Liver (tissue), 3 donors: Measurements from ENCODE around the gene CDC42BPA.

Source experiments
- CTCF ChIP-seq: fragments of 150-350 bp; IDR thresholded peaks from 2 replicates; pipeline ENCODE4 v1.5.1; 2017; ENCODE audit warnings: improper control_type of control experiment, low read depth, low read length; ENCODE audit not compliant: missing input control
- HNF4G ChIP-seq: IDR thresholded peaks from 2 replicates; pipeline ENCODE4 v1.6.1; 2016; ENCODE audit warnings: antibody characterized with exemption
- MAX ChIP-seq: IDR thresholded peaks from 2 replicates; pipeline ENCODE4 v1.6.1; 2016; ENCODE audit warnings: antibody characterized with exemption
- RAD21 ChIP-seq, 2 donors: IDR thresholded peaks; 2 replicates each; pipeline ENCODE4 v1.6.1; 2016; ENCODE audit warnings: antibody characterized with exemption in 2 of 2, mild to moderate bottlenecking in 2 of 2
- TAF1 ChIP-seq: conservative IDR thresholded peaks from 2 replicates; pipeline ENCODE4 v1.6.1; 2016; ENCODE audit warnings: antibody characterized with exemption, mild to moderate bottlenecking
- TF ChIP-seq, protein P1 (sequence below): IDR thresholded peaks from 2 replicates; pipeline ENCODE4 v1.6.1; 2016; ENCODE audit warnings: antibody characterized with exemption, mild to moderate bottlenecking
- donor health status: healthy.
- donor health status: healthy.

- TF ChIP-seq MAX: no peak
- no peak for TF ChIP-seq CTCF
- TF ChIP-seq TAF1: no peak
- TF ChIP-seq HNF4G: no peak
- TF ChIP-seq, protein P1, sequence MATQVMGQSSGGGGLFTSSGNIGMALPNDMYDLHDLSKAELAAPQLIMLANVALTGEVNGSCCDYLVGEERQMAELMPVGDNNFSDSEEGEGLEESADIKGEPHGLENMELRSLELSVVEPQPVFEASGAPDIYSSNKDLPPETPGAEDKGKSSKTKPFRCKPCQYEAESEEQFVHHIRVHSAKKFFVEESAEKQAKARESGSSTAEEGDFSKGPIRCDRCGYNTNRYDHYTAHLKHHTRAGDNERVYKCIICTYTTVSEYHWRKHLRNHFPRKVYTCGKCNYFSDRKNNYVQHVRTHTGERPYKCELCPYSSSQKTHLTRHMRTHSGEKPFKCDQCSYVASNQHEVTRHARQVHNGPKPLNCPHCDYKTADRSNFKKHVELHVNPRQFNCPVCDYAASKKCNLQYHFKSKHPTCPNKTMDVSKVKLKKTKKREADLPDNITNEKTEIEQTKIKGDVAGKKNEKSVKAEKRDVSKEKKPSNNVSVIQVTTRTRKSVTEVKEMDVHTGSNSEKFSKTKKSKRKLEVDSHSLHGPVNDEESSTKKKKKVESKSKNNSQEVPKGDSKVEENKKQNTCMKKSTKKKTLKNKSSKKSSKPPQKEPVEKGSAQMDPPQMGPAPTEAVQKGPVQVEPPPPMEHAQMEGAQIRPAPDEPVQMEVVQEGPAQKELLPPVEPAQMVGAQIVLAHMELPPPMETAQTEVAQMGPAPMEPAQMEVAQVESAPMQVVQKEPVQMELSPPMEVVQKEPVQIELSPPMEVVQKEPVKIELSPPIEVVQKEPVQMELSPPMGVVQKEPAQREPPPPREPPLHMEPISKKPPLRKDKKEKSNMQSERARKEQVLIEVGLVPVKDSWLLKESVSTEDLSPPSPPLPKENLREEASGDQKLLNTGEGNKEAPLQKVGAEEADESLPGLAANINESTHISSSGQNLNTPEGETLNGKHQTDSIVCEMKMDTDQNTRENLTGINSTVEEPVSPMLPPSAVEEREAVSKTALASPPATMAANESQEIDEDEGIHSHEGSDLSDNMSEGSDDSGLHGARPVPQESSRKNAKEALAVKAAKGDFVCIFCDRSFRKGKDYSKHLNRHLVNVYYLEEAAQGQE: no peak
- TF ChIP-seq RAD21 (IDR thresholded peaks at IDR 0.05): no peak
Measured at GRCh38 chr1:227303662-227304061, 14.6 kb downstream of the CDC42BPA start.
